SU-DHL-6 (cell line): ENCODE data around the gene MACROH2A2.

Source experiments
- H2AFZ ChIP-seq: fragments of 200-600 bp; sonication (generic); 2 replicates; pipeline ENCODE4 v1.6.1; 2014; ENCODE audit warnings: low read depth, mild to moderate bottlenecking, moderate library complexity, mixed read lengths, antibody characterized with exemption, low read length; ENCODE audit not compliant: severe bottlenecking
- H3F3A ChIP-seq: fragments of 200-600 bp; shearing (Covaris generic); 2 replicates; pipeline ENCODE4 v1.6.0; 2016; ENCODE audit warnings: antibody characterized with exemption, mild to moderate bottlenecking; ENCODE audit not compliant: insufficient read depth
- H3K27ac ChIP-seq: fragments of 200-600 bp; sonication (generic); 2 replicates; pipeline ENCODE4 v1.5.1; 2016; ENCODE audit warnings: low read depth, mild to moderate bottlenecking, low read length, moderate library complexity, mixed read lengths
- H3K27me3 ChIP-seq: fragments of 200-600 bp; sonication (generic), shearing (Covaris generic); 2 replicates; pipeline ENCODE4 v1.6.0; 2014; ENCODE audit warnings: mild to moderate bottlenecking, low read length
- H3K36me3 ChIP-seq: fragments of 200-600 bp; sonication (generic); 2 replicates; pipeline ENCODE4 v1.6.1; 2014; ENCODE audit warnings: mild to moderate bottlenecking, low read length, mixed read lengths
- H3K4me2 ChIP-seq: fragments of 300-600, 200-600 bp; shearing (Covaris generic), sonication (generic); 2 replicates; pipeline ENCODE4 v1.6.0; 2014; ENCODE audit warnings: low read length, low read depth, mild to moderate bottlenecking; ENCODE audit not compliant: poor library complexity, severe bottlenecking
- H3K4me3 ChIP-seq: fragments of 200-600 bp; sonication (generic); 2 replicates; pipeline ENCODE4 v1.5.1; 2014; ENCODE audit warnings: antibody characterized with exemption, low read length, mild to moderate bottlenecking, mixed read lengths; ENCODE audit not compliant: insufficient read depth, poor library complexity, severe bottlenecking
- H3K79me2 ChIP-seq: fragments of 200-600 bp; sonication (generic); 2 replicates; pipeline ENCODE4 v1.6.1; 2014; ENCODE audit warnings: mild to moderate bottlenecking, low read length, moderate library complexity; ENCODE audit not compliant: insufficient read depth
- H3K9ac ChIP-seq: fragments of 200-600 bp; sonication (generic); 2 replicates; pipeline ENCODE4 v1.7.0; 2014; ENCODE audit warnings: mild to moderate bottlenecking, low read length
- H3K9me2 ChIP-seq: fragments of 200-600 bp; sonication (generic); replicated peaks from 2 replicates; pipeline ENCODE4 v1.6.1; 2014; ENCODE audit warnings: low read length; ENCODE audit not compliant: insufficient read depth
- H3K9me3 ChIP-seq: fragments of 200-600 bp; sonication (generic); 2 replicates; pipeline ENCODE4 v1.6.1; 2014; ENCODE audit warnings: low read length, mixed read lengths; ENCODE audit not compliant: insufficient read depth
- H4K20me1 ChIP-seq: fragments of 200-600 bp; sonication (generic); 2 replicates; pipeline ENCODE4 v1.6.1; 2014; ENCODE audit warnings: low read depth, mild to moderate bottlenecking, antibody characterized with exemption, low read length, moderate library complexity, mixed read lengths
- CTCF ChIP-seq: fragments of 200-600 bp; sonication (generic); IDR thresholded peaks from one replicate; pipeline ENCODE4 v1.5.1; 2017; ENCODE audit warnings: antibody characterized with exemption, mild to moderate bottlenecking, low read length, moderate library complexity; ENCODE audit not compliant: insufficient read depth, poor library complexity, severe bottlenecking
- EZH2phosphoT487 ChIP-seq: fragments of 200-600 bp; sonication (generic), shearing (Covaris generic); conservative IDR thresholded peaks from 2 replicates; pipeline ENCODE4 v1.6.1; 2018; ENCODE audit warnings: mild to moderate bottlenecking, antibody characterized with exemption, low read length, moderate library complexity, mixed read lengths

Gene MACROH2A2

GRCh38 chr10:70139997-70140250, 87.3 kb downstream of the MACROH2A2 start:
- no peak overlapping the region for H3K4me3 ChIP-seq
- no peaks in the 10 kb centered on the region for H3F3A ChIP-seq
- no peak overlapping the region for H3K27ac ChIP-seq
- no peaks in the 10 kb centered on the region for H3K36me3 ChIP-seq
- no peak overlapping the region for H3K9ac ChIP-seq
- H3K79me2 ChIP-seq: peaks cover 18% of the 10 kb centered on the region
- no peaks in the 10 kb centered on the region for H3K9me3 ChIP-seq
- no peaks in the 10 kb centered on the region for H4K20me1 ChIP-seq
- no peak overlapping the region for H2AFZ ChIP-seq
- no peaks in the 10 kb centered on the region for H3K27me3 ChIP-seq
- no peak for TF ChIP-seq EZH2phosphoT487
- no peak for TF ChIP-seq CTCF
- H3K4me2 ChIP-seq: no peak overlapping the region
- no peaks in the 10 kb centered on the region for H3K9me2 ChIP-seq

- Histone ChIP-seq H3K4me2 (no peak overlapping the region), H3K79me2 (peaks cover 22% of the 10 kb centered on the region), H3K9ac (no peak overlapping the region), H2AFZ (no peak overlapping the region), H4K20me1 (no peaks in the 10 kb centered on the region), H3K9me2 (no peaks in the 10 kb centered on the region), H3K4me3 (no peak overlapping the region), H3K9me3 (no peaks in the 10 kb centered on the region), H3K27me3 (no peaks in the 10 kb centered on the region), H3F3A (no peaks in the 10 kb centered on the region), H3K27ac (no peak overlapping the region), H3K36me3 (no peaks in the 10 kb centered on the region)
- TF ChIP-seq CTCF (no peak), EZH2phosphoT487 (no peak)
Observed at GRCh38 chr10:70140297-70140696, 87.7 kb downstream of the MACROH2A2 start.

- Histone ChIP-seq H3K79me2 (peaks cover 23% of the 10 kb centered on the region), H3K4me3 (no peak overlapping the region), H3K9me3 (no peaks in the 10 kb centered on the region), H4K20me1 (no peaks in the 10 kb centered on the region), H3K4me2 (no peak overlapping the region), H3K36me3 (no peaks in the 10 kb centered on the region), H3F3A (peaks cover 7% of the 10 kb centered on the region), H3K27me3 (no peaks in the 10 kb centered on the region), H2AFZ (no peak overlapping the region), H3K9me2 (no peaks in the 10 kb centered on the region), H3K9ac (no peak overlapping the region), H3K27ac (no peak overlapping the region)
- TF ChIP-seq EZH2phosphoT487: no peak
- TF ChIP-seq CTCF: no peak
Observed at GRCh38 chr10:70142555-70142954, 89.9 kb downstream of the MACROH2A2 start.
